Measurements from ENCODE around the gene PLEKHN1.

Gene PLEKHN1

GRCh38 chr1:929712-930632 is 36.3 kb upstream of the PLEKHN1 start:
- DNase-seq (ENCODE audit: low read depth in 2 of 2), result no peak

- no peak for DNase-seq (ENCODE audit: low read depth in 2 of 2)
These were observed 35.6 kb upstream of the PLEKHN1 start for GRCh38 chr1:930633-931138.

DNA sequence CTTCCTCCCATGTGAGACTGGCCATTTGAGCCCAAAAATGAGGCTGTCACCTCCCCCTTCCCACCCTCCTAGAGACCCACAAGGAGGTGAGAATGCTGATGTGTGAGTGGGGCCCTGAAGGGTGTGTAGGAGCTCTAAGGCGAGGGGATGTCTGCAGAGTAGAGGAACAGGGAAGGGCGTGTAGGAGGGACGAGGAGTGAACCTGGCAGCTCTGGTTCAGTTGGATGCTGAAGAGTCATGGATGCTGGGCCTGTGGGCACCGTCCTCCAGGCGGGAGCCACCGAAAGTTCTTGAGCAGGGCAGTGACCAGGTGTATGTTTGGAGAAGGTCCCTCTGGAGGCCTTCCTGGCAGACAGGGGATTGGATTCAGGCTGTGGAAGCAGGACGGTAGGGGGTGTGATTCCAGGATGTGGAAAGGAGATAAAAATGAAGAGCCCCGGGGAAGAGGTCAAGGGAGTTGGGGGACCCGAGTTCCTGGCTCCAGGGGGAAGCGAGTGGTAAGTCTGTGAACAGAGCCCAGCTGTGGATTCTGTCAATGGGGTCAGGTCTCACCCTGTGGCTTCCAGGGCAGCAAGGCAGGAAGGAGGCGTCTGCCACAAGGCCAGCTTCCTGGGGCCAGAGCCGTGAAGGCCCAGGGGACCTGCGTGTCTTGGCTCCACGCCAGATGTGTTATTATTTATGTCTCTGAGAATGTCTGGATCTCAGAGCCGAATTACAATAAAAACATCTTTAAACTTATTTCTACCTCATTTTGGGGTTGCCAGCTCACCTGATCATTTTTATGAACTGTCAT is 34.7 kb upstream of the PLEKHN1 start:
- DNase-seq (ENCODE audit: low read depth in 2 of 2), result no peak

DNA sequence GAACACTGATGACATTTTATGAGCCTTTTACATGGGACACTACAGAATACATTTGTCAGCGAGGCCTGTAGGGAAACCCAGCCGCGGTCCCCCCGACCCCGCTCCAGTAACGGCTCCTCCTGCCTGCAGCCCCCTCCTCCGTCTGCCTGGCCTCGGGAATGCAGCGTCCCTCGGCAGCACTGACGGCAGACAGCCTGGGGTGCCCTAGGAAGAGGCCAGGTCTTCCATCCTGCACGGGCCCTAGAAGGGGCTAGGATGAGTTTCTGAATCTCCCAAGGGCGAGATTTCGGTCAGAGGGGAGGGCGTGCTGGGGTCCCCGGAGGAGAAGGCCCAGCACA is 34.1 kb upstream of the PLEKHN1 start:
- DNase-seq (ENCODE audit: low read depth in 2 of 2), result no peak

DNA sequence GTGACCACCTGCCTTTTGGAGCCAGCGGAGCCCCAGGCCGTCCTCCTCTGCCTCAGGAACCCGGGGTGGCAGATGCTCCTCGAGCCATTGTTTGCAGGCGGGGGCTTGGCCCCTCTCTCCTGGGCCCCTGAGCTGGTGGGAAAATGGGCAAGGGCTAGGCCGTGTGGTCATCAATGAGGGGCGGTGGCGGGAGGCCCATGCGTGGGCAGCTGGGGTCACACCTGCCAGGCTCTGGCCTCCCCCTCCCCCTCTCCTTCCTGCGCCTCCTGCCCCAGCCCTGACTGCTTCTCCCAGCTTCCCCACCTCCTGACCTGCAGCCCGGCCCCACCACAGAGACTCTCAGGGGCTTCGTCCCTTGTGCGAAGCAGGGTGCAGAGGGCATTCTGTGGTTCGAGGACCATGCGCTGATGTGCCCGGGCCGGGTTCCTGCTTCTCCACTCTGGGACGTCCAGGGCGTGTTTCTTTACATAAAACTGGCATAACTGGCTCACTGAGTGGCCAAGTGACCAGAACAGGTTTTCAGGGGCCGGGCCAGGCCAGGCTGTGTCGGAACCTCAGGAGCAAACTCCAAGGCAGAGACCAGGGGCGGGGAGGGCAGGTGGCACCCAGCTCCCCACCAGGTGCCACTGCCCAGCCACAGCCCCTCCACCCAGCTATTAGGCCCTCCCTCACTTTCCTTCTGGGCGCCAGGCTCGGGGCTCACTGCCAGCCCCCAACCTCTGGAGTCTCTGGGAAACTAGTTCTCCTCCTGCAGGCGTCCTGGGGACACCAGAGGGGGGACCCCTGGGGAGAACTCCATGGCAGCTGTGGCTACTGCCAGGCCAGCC is 33.3 kb upstream of the PLEKHN1 start:
- no peak for DNase-seq (ENCODE audit: low read depth in 2 of 2)

DNA sequence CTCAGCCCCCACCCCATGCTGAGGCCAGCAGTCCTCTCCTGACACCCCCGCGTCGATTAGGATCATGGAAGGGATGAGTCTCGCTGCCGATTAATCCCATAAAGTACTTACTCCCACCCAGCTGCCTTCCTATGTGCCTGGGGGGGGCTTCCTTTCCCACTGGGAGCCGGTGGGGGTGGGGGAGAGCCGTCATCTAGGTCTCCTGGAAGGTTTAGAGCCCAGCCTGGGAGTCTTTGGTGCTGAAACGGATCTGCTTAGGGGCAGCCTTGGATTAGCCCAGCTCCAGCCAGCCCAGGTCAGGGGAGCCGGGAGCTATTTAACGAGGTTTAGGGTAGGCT is 32.7 kb upstream of the PLEKHN1 start:
- no peak for DNase-seq (ENCODE audit: low read depth in 2 of 2)

DNA sequence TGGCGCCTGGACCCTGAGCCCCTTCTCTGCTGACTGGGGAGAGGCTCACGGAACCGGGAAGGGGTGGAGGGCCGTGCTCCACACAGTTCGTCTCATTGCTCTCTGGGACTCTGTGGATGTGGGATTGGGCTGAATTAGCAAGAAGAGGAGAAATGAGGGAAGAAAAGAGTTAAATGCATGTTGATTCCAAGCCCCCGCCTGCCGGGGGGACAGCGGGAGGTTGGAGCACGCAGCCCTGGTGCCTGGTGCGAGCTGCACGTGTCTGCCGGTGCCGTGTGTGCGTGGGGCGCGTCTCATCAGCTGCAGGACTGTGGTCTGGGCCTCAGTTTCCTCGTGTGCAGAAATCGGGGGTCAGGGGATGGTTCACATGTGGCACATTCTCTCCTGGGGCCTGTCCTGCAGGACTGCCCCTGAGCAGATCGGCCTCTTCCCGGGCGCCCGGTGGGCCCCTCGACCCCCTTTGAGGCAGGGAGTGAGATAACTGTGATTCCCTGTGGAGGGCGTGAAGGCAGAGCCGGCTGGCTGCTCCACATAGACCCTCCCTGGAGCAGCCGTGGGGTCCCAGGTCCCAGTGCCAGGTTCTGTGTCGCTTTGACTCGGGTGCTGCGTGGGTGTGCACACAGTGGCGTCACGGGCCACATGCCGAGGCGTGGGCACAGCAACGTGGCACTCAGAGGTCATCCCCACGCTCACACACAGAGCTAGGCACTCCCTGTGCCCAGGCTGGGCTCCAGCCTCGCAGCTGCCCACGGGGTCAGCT is 31.1 kb upstream of the PLEKHN1 start:
- no peak for DNase-seq (ENCODE audit: low read depth in 2 of 2)

DNA sequence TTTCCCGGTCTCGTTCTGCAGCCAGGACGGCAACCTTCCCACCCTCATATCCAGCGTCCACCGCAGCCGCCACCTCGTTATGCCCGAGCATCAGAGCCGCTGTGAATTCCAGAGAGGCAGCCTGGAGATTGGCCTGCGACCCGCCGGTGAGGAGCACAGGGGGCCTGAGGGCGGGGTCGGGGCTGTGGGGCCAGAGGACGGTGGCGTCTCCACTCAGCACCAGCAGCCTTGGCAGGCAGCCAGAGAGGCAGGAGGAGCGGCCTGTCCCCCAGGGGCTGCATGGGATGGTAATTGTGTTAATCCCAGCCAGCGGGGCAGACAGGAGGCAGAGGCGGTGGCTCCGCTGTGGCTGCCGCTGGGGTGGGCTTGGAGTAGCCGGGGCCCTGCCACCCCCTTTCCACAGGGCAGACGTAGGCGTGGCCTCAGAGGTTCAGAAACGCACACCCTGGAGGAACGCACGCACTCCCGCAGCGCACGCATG is 30.5 kb upstream of the PLEKHN1 start:
- DNase-seq (ENCODE audit: low read depth in 2 of 2), result no peak

DNA sequence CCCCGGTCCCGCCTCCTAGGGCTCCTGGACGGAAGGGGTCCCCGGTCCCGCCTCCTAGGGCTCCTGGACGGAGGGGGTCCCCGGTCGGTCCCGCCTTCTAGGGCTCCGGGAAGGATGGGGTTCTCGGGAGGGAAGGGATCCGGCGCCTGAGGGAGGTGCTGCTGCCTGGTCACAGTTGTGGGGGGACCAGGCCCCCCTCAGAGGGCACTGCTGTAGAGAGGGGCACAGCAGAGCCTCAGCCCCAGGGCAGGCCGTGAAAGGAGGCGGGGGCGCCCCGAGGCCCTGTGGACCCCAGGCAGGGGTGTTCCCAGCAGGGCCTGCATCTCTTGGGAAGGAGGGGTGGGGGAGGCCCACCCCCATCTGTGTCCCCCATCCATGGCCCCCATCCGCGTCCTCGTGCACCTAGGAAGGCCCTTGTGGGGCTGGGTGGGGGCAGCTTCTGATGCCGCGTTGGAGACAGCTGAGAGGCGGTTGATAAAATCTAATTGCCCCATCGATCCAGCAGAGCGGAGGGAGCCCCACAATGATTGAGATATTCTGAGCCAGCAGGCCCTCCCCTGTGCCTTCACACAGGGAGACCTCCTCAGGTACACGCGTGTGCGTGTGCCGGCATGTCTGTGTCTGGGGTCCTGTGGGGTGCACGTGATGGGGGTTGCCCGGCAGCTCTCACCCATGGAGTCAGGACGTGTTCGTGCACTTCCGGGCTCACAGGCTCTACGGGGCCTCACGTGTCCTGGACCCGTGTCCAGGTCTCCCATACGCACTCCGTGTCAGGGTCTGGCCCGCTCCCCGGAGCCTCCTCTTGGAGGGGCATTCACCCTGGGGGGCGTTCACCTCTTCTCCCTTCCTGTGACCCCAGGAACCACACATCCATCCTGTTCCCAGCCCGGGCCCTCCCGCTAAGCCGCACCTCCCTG is 29.7 kb upstream of the PLEKHN1 start:
- DNase-seq (ENCODE audit: low read depth in 2 of 2), result no peak

- no peak for DNase-seq (ENCODE audit: low read depth in 2 of 2)
These were observed 28.8 kb upstream of the PLEKHN1 start for GRCh38 chr1:937521-937920.

- DNase-seq (ENCODE audit: low read depth in 2 of 2), result no peak
These were observed 28.1 kb upstream of the PLEKHN1 start for GRCh38 chr1:938088-938683.

- no peak for DNase-seq (ENCODE audit: low read depth in 2 of 2)
These were observed 27.4 kb upstream of the PLEKHN1 start for GRCh38 chr1:938711-939489.

DNA sequence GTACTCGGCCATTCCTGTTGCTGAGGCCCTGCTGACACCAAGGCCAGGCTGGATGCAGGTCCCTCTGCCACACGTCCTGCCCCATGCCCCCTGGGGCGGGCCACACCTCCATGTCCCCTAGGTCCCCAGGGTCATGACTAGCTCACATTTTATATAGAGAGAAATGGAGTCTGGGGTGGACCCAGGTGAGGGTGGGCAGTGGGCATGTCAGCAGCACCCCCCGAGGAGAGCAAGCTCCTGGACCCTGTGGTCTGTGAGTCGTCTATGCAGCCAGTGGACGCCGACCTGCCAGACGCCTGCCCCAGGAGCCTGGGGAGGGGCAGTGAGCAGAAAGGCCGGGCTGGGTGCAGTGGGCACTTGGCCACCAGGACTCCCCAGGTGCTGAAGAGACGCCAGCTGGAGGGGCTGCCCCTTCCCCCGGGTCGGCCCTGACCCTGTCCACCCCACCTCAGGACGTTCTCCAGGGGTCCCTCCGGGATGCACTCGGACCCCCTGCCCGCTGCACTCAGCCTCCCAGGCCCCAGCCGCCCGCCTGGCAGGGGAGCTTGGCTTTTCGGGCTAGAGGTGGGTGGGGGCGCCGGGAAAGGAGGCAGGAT is 26.7 kb upstream of the PLEKHN1 start:
- no peak for DNase-seq (ENCODE audit: low read depth in 2 of 2)

DNA sequence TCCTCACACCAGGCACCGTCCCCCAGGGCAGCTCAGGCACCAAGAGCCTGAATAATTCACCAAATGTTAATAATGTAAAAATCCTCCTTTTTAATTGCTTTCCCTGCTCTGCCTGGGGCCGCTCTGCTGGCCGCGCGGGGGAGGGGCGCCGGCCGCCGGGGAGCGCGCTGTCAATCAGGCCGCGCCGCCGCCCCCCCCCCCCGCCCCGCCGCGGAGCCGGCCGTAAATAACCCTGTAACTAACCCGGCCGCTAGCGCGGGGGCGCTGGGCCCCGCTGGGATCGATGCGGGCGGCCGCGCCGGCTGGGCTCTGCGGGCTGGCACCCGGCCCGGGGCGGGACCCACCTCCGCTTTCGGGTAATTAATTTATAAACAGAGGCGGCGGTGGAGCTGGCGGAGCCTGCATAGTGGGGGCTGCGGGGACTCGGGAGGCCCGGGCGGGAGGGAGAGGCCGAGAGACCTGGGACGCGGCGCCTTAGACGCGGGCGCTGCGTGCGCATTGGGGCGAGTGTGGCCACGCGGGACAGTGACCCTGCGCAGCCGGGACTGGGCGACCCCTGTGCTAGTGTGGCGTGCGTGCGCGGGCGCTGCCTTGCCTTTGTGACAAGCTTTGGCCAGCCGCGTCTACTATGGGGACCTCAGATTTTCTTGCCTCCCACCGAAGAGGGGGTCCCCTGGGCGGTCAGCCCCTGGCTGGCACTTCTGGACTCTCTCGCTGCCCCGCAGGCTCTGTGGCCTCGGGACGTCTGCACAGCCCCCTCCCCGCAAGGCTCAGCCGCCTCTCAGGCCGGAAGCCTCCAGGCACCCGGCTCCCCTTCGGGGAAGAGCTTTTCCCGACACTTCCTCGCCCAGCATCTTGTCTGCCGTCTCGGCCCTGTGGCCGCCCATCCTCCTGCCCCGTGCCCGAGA is 25.9 kb upstream of the PLEKHN1 start:
- no peak for DNase-seq (ENCODE audit: low read depth in 2 of 2)

DNA sequence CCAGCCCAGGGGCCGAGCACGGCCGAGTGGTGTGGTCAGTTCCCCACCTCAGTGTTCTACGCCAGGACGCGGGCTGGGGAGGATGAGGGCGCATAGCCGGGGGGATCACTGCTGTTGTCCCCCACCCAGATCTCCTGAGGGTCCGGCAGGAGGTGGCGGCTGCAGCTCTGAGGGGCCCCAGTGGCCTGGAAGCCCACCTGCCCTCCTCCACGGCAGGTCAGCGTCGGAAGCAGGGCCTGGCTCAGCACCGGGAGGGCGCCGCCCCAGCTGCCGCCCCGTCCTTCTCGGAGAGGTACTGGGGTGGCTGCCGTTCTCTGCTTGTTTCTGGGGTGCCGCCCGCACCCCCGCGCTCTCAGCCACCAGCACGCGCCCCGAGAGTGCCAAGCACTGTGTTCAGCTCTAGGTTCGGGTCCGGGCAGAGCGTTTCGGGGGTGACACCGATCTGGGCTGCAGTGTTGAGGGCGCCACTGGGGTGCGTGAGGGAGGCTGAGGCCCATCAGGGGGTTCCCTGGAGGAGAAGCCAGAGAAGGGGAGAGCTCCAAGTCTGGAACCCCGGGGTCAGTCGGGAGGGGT is 25.2 kb upstream of the PLEKHN1 start:
- DNase-seq (ENCODE audit: low read depth in 2 of 2), result no peak

DNA sequence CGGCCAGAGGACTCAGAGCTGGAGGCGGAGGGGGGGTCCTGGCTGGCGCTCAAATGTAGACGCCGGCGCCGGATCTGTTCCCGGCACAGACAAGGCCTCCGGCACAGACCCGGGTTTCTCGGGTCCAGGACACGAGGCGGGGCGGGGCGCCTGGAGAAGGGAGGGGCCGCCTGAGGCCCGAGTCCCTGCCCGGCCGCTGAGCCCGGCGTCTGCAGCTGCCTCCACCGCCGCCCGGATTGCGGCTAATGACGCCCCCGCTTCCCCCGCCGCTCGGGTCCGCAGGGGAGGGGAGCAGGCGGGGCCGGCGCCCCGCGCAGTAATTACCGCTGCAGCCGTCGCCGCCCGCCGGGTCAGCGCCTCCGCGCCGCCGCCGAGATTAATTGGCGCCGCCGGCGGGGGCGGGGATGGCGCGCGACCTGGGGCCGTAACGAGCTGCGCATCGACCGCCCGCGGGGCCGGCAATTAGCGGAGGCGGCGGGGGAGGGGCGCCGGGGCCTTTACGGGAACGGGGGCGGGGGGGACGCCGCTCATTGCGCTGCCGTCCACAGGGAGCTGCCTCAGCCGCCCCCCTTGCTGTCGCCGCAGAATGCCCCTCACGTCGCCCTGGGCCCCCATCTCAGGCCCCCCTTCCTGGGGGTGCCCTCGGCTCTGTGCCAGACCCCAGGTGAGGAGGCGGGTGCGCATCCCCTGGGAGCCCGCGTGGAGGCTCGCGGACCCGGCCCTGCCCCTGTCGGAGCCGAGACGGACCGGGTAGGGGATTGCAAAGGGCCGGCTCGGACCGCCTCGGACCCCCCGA is 24.5 kb upstream of the PLEKHN1 start:
- DNase-seq (ENCODE audit: low read depth in 2 of 2), result no peak
